Measurements from ENCODE around the gene NELFA. TPM values are rescaled to one million over a fixed set of nuclear protein-coding genes. Genes with fewer than 3 reads are reported as not detected.

NELFA gene
- total RNA-seq: 39.2 TPM

GRCh38 chr4:2008921-2009650, at the start of gene NELFA:
Gene NELFA (minus strand): TSS chr4:2008974. CDS start chr4:2008959, 15 bp downstream.

Small RNA genes within 50 kb of the gene (small RNA-seq; reads per million reads assigned to genes)
- gene SCARNA22 (ENCODE audit: low replicate concordance): 108 reads per million, percentile 98 among the genes with 10 or more reads in this experiment

Other genes starting within 250 kb of the NELFA start
- 97.0 TPM for gene FGFR3, start 215.7 kb downstream of the NELFA start, total RNA-seq
- gene LETM1, start 152.8 kb downstream of the NELFA start, total RNA-seq: 40.8 TPM
- 51.4 TPM for gene NSD2, start 137.6 kb downstream of the NELFA start, total RNA-seq
- gene NAT8L, start 50.4 kb upstream of the NELFA start, total RNA-seq: 5.4 TPM
- 17.2 TPM for gene HAUS3, start 233.1 kb upstream of the NELFA start, total RNA-seq
- 6.1 TPM for gene POLN, start 233.1 kb upstream of the NELFA start, total RNA-seq